Astrocyte of the cerebellum (primary cell): ENCODE measurements around the gene NNT.
A peak's percentile ranks its signal among the peaks of the same experiment; 100 is the strongest.
"Not testable (repeated sequence)": the region's sequence is repeated elsewhere in the genome, so short reads cannot be mapped to it uniquely, and the experiment has no call there.

Experiments
- DNase-seq: peaks from one replicate; pipeline ENCODE4 v3.0.0-alpha.2; 2011; ENCODE audit warnings: low read depth
- H3K4me3 ChIP-seq: 2 replicates; pipeline ENCODE4 v1.5.1; 2011; ENCODE audit warnings: mild to moderate bottlenecking, low read depth, low read length, moderate library complexity
- in situ Hi-C: cut with HindIII; loops from 2 replicates; pipeline ENCODE4 v1.10.0; 2017; ENCODE audit warnings: low sequenced_read_pairs
- TF ChIP-seq, protein P1 (sequence below): IDR thresholded peaks from 2 replicates; pipeline ENCODE4 v1.5.1; 2012; ENCODE audit warnings: low read length, low read depth, moderate library complexity, mild to moderate bottlenecking; ENCODE audit errors: missing control alignments

Gene NNT

DNA sequence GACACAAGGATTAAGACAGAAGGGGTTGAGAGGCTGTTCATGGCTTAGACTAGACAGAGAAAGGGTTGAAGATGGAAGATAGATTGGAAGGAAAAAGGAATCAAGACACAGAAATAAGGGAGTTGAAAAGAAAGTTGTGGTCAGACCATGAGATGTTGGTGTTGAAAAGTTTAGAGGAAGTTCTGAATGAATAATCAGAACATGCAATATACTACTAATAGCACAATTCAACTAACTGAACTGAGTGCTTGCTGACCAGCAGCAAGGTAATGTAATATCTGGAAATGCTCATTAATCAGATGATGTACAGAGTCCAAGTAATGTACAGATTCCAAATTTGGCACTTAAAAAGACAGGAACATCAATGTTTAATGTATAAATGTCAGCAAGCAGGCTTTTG lies 10.6 kb upstream of the NNT start:
- no peak overlapping the region for H3K4me3 ChIP-seq
- no peak for DNase-seq
- TF ChIP-seq, protein P1, sequence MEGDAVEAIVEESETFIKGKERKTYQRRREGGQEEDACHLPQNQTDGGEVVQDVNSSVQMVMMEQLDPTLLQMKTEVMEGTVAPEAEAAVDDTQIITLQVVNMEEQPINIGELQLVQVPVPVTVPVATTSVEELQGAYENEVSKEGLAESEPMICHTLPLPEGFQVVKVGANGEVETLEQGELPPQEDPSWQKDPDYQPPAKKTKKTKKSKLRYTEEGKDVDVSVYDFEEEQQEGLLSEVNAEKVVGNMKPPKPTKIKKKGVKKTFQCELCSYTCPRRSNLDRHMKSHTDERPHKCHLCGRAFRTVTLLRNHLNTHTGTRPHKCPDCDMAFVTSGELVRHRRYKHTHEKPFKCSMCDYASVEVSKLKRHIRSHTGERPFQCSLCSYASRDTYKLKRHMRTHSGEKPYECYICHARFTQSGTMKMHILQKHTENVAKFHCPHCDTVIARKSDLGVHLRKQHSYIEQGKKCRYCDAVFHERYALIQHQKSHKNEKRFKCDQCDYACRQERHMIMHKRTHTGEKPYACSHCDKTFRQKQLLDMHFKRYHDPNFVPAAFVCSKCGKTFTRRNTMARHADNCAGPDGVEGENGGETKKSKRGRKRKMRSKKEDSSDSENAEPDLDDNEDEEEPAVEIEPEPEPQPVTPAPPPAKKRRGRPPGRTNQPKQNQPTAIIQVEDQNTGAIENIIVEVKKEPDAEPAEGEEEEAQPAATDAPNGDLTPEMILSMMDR: no peak
- in situ Hi-C loops: no loop called here

DNA sequence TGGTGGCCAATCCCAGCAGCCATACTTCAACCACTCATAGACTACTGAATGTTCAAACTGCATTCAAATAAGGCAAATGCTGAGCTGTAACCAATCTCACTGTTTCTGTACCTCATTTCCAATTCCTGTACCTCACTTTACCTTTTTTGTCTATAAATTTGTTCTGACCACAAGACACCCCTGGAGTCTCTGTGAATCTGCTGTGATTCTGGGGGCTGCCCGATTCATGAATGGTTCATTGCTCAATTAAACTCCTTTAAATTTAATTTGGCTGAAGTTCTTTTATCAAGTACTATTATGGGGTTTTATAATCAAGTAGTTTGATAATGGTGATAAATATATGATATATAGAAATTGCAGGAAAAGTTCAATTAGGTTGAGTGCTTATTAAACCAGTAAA lies 4.1 kb upstream of the NNT start:
- in situ Hi-C loops, H3K4me3 ChIP-seq, DNase-seq: not testable (repeated sequence)

DNA sequence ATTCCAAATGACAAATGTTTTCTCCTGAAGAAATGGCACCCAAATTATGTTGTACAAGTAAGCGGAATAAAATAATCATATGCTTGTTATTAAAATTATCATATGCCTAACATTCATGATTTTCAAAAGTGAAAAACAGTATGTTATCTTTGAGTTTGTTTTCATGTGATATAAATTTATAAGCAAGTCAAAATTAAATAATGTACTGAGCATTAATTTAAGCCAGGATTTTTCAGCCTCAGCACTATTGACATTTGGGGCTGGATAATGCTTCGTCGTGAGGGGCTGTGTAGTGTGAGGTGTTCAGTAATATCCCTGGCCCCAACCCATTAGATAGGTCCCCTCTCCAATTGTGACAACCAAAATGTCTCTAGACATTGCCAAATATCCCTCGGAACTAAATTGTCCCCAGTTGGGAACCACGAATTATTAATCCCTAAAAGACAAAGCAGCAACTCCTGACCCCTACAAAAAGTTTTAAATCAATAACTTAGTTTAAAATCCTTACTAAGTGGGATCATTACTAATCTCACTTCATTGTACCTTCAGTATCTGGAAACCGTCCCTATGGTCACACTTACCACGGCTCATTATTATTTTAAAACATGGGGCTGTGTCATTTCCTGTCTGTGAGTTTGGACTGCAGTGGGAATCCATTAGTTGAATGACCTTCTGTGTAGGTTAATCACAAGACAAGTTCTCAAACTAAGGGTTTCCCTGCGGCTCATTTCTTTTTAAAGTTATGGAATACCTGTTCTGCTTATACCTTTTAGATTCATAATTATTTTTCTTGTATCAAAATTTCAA lies 1.3 kb upstream of the NNT start:
- in situ Hi-C loops: no loop called here
- DNase-seq: no peak
- H3K4me3 ChIP-seq: peak overlapping the region; percentile 59
- TF ChIP-seq, protein P1: no peak

DNA sequence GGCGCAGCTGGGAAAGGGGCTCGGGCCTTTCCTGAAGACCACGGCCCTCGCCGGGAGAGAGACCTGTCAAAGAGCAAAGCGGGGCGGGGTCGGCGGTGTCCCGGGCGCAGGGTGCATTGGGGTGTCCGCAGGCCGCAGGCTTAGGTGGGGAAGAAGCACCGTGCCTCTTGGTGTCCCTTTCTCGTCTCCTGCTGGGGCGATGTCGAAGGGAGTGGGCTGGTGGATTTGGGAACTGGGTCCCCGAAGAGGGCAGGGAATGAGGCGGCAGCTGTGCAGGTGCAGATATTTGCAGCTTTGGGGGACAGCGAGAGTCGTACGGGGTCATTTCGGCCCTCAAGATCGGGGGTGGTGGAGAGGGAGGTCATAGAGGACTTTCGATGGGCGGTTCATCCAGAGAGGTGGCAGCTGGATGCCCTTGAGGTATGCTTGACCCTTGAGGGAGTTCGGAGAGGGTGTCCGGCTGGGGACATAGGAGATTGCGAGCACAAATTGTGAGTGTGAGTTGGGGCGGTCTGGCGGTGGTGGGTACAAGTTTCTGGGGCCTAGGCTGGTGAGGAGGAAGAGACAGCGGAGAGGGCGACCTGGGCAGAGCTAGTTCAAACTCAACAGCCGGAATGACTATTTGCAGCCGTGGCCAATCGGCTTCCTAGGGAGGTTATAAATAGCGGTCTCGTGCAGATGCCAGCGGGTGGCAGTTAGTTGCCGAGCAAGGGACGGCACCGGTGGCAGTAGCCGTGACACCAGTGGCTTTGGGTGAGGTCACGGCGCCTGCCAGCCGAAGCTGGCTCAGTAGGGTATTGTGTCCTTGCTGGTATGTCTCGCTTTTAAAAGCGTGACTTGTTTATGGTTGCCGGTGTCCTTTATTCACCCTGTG lies 601 bp downstream of the NNT start:
- H3K4me3 ChIP-seq: peak overlapping the region; percentile 59
- in situ Hi-C loops: no loop called here
- TF ChIP-seq, protein P1: no peak
- DNase-seq: no peak

DNA sequence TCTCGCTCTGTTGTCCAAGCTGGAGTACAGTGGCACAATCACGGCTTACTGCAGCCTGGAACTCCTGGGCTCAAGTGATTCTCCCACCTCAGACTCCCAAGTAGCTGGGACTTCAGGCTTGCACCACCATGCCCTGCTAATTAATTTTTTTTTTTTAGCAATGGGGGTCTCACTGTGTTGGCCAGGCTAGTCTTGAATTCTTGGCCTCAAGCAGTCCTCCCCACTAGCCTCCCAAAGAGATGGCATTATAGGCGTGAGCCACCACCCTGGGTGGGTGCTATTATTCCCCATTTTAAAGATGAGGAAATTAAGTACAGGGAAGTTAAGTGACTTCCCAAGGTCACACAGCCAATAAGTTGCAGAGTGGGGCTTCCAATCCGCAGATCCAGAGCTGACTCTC lies 1.7 kb downstream of the NNT start:
- TF ChIP-seq, protein P1: no peak
- H3K4me3 ChIP-seq: no peak overlapping the region
- in situ Hi-C loops: no loop called here
- DNase-seq: no peak

DNA sequence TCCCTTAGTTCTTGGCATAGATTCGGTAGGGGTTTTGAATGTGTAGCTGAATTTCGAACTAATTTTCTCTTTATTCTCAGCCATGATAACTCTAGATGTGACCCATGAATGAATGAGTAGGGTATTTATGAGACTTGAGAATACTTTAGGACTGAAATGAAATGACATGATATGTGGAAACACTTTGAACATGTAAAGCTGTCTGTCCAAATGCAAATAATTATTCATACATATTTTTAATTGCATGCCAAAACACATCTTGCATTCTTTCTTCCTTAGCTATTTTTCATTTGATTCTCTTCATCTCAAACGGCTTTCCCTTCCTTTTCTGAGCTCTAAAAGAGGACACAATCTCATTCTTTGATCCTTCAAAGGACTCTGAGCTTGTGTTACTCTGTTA lies 3.4 kb downstream of the NNT start:
- TF ChIP-seq, protein P1: no peak
- in situ Hi-C loops: no loop called here
- no peak overlapping the region for H3K4me3 ChIP-seq
- DNase-seq: no peak

DNA sequence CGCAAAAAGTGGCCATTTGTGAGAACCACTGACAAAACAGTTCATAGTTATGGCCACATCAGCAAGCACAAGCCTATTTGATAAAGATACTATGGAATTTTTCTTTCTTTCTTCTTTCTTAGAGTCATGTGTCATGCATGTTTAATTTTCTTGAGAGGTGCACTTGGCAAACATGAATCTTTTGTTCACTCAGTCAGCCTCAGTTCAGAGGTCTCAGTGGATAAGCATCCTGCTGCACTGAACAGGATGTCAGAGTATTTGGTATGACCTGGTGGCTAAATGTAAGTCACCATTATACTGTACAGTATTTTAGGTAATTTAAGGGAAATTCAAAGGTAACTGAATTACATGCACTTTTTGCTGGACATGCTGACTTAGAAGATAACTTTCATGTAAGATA lies 5.4 kb downstream of the NNT start:
- in situ Hi-C loops: no loop called here
- no peak for DNase-seq
- H3K4me3 ChIP-seq: no peak overlapping the region
- TF ChIP-seq, protein P1: no peak
